SU-DHL-6 (cell line): ENCODE results near the gene NRP1.

ENCODE experiments used
- H2AFZ ChIP-seq: fragments of 200-600 bp; sonication (generic); 2 replicates; pipeline ENCODE4 v1.6.1; 2014; ENCODE audit warnings: low read depth, mild to moderate bottlenecking, moderate library complexity, mixed read lengths, antibody characterized with exemption, low read length; ENCODE audit not compliant: severe bottlenecking
- H3F3A ChIP-seq: fragments of 200-600 bp; shearing (Covaris generic); 2 replicates; pipeline ENCODE4 v1.6.0; 2016; ENCODE audit warnings: antibody characterized with exemption, mild to moderate bottlenecking; ENCODE audit not compliant: insufficient read depth
- H3K27ac ChIP-seq: fragments of 200-600 bp; sonication (generic); 2 replicates; pipeline ENCODE4 v1.5.1; 2016; ENCODE audit warnings: low read depth, mild to moderate bottlenecking, low read length, moderate library complexity, mixed read lengths
- H3K27me3 ChIP-seq: fragments of 200-600 bp; sonication (generic), shearing (Covaris generic); 2 replicates; pipeline ENCODE4 v1.6.0; 2014; ENCODE audit warnings: mild to moderate bottlenecking, low read length
- H3K36me3 ChIP-seq: fragments of 200-600 bp; sonication (generic); 2 replicates; pipeline ENCODE4 v1.6.1; 2014; ENCODE audit warnings: mild to moderate bottlenecking, low read length, mixed read lengths
- H3K4me2 ChIP-seq: fragments of 300-600, 200-600 bp; shearing (Covaris generic), sonication (generic); 2 replicates; pipeline ENCODE4 v1.6.0; 2014; ENCODE audit warnings: low read length, low read depth, mild to moderate bottlenecking; ENCODE audit not compliant: poor library complexity, severe bottlenecking
- H3K4me3 ChIP-seq: fragments of 200-600 bp; sonication (generic); 2 replicates; pipeline ENCODE4 v1.5.1; 2014; ENCODE audit warnings: antibody characterized with exemption, low read length, mild to moderate bottlenecking, mixed read lengths; ENCODE audit not compliant: insufficient read depth, poor library complexity, severe bottlenecking
- H3K79me2 ChIP-seq: fragments of 200-600 bp; sonication (generic); 2 replicates; pipeline ENCODE4 v1.6.1; 2014; ENCODE audit warnings: mild to moderate bottlenecking, low read length, moderate library complexity; ENCODE audit not compliant: insufficient read depth
- H3K9ac ChIP-seq: fragments of 200-600 bp; sonication (generic); 2 replicates; pipeline ENCODE4 v1.7.0; 2014; ENCODE audit warnings: mild to moderate bottlenecking, low read length
- H3K9me2 ChIP-seq: fragments of 200-600 bp; sonication (generic); replicated peaks from 2 replicates; pipeline ENCODE4 v1.6.1; 2014; ENCODE audit warnings: low read length; ENCODE audit not compliant: insufficient read depth
- H3K9me3 ChIP-seq: fragments of 200-600 bp; sonication (generic); 2 replicates; pipeline ENCODE4 v1.6.1; 2014; ENCODE audit warnings: low read length, mixed read lengths; ENCODE audit not compliant: insufficient read depth
- H4K20me1 ChIP-seq: fragments of 200-600 bp; sonication (generic); 2 replicates; pipeline ENCODE4 v1.6.1; 2014; ENCODE audit warnings: low read depth, mild to moderate bottlenecking, antibody characterized with exemption, low read length, moderate library complexity, mixed read lengths
- CTCF ChIP-seq: fragments of 200-600 bp; sonication (generic); IDR thresholded peaks from one replicate; pipeline ENCODE4 v1.5.1; 2017; ENCODE audit warnings: antibody characterized with exemption, mild to moderate bottlenecking, low read length, moderate library complexity; ENCODE audit not compliant: insufficient read depth, poor library complexity, severe bottlenecking
- EZH2phosphoT487 ChIP-seq: fragments of 200-600 bp; sonication (generic), shearing (Covaris generic); conservative IDR thresholded peaks from 2 replicates; pipeline ENCODE4 v1.6.1; 2018; ENCODE audit warnings: mild to moderate bottlenecking, antibody characterized with exemption, low read length, moderate library complexity, mixed read lengths

NRP1 gene

GRCh38 chr10:33341637-33342036 is 7.2 kb upstream of the NRP1 start:
- Histone ChIP-seq H3K27ac (no peak overlapping the region), H2AFZ (no peak overlapping the region), H3K4me2 (no peak overlapping the region)

GRCh38 chr10:33337326-33337957 is 3.0 kb upstream of the NRP1 start:
- no peak for TF ChIP-seq CTCF
- TF ChIP-seq EZH2phosphoT487, result no peak
- H3K27me3 ChIP-seq, result no peaks in the 10 kb centered on the region
- H3K9ac ChIP-seq, result no peak overlapping the region
- no peak overlapping the region for H3K4me2 ChIP-seq
- no peaks in the 10 kb centered on the region for H3K79me2 ChIP-seq
- H3K9me3 ChIP-seq, result no peaks in the 10 kb centered on the region
- H3K27ac ChIP-seq, result no peak overlapping the region
- H2AFZ ChIP-seq, result no peak overlapping the region
- H3F3A ChIP-seq, result no peaks in the 10 kb centered on the region
- H3K4me3 ChIP-seq, result no peak overlapping the region
- H3K9me2 ChIP-seq, result no peaks in the 10 kb centered on the region
- H4K20me1 ChIP-seq, result no peaks in the 10 kb centered on the region
- no peaks in the 10 kb centered on the region for H3K36me3 ChIP-seq

More at GRCh38 chr10:33341637-33342036, 7.2 kb upstream of the NRP1 start:
- H3K9me2 ChIP-seq, result no peaks in the 10 kb centered on the region
- H3K4me3 ChIP-seq, result no peak overlapping the region
- H3K27me3 ChIP-seq, result no peaks in the 10 kb centered on the region
- H3F3A ChIP-seq, result no peaks in the 10 kb centered on the region
- no peaks in the 10 kb centered on the region for H3K36me3 ChIP-seq
- no peaks in the 10 kb centered on the region for H3K79me2 ChIP-seq
- no peaks in the 10 kb centered on the region for H4K20me1 ChIP-seq
- TF ChIP-seq EZH2phosphoT487, result no peak
- no peak for TF ChIP-seq CTCF
- no peaks in the 10 kb centered on the region for H3K9me3 ChIP-seq
- H3K9ac ChIP-seq, result no peak overlapping the region

GRCh38 chr10:33336582-33337325 is 2.3 kb upstream of the NRP1 start:
- no peak overlapping the region for H2AFZ ChIP-seq
- no peak for TF ChIP-seq CTCF
- no peaks in the 10 kb centered on the region for H3K36me3 ChIP-seq
- no peaks in the 10 kb centered on the region for H3K9me2 ChIP-seq
- H3F3A ChIP-seq, result no peaks in the 10 kb centered on the region
- no peaks in the 10 kb centered on the region for H4K20me1 ChIP-seq
- no peaks in the 10 kb centered on the region for H3K79me2 ChIP-seq
- H3K9ac ChIP-seq, result no peak overlapping the region
- no peaks in the 10 kb centered on the region for H3K27me3 ChIP-seq
- no peak overlapping the region for H3K27ac ChIP-seq
- H3K4me2 ChIP-seq, result no peak overlapping the region
- no peaks in the 10 kb centered on the region for H3K9me3 ChIP-seq
- H3K4me3 ChIP-seq, result no peak overlapping the region
